Esophagus squamous epithelium (tissue), 4 donors: ENCODE data around the gene PARD3.

Experiments used
- POLR2A ChIP-seq, 4 donors: fragments of 450-650 bp; IDR thresholded peaks; one replicate each; pipeline ENCODE4 v1.6.1; 2017; ENCODE audit warnings: antibody characterized with exemption in 4 of 4, mild to moderate bottlenecking in 4 of 4, moderate library complexity in 3 of 4
- TF ChIP-seq, protein P1 (sequence below), 6 experiments: fragments of 450-650 bp in 4 of 6; fragments of 200-600 bp in 2 of 6; sonication (generic) in 2 of 6; IDR thresholded peaks; one replicate each; pipeline ENCODE4 v1.5.1; 2016 to 2019; ENCODE audit warnings: antibody characterized with exemption in 6 of 6, mild to moderate bottlenecking in 4 of 6, moderate library complexity in 4 of 6

DNA sequence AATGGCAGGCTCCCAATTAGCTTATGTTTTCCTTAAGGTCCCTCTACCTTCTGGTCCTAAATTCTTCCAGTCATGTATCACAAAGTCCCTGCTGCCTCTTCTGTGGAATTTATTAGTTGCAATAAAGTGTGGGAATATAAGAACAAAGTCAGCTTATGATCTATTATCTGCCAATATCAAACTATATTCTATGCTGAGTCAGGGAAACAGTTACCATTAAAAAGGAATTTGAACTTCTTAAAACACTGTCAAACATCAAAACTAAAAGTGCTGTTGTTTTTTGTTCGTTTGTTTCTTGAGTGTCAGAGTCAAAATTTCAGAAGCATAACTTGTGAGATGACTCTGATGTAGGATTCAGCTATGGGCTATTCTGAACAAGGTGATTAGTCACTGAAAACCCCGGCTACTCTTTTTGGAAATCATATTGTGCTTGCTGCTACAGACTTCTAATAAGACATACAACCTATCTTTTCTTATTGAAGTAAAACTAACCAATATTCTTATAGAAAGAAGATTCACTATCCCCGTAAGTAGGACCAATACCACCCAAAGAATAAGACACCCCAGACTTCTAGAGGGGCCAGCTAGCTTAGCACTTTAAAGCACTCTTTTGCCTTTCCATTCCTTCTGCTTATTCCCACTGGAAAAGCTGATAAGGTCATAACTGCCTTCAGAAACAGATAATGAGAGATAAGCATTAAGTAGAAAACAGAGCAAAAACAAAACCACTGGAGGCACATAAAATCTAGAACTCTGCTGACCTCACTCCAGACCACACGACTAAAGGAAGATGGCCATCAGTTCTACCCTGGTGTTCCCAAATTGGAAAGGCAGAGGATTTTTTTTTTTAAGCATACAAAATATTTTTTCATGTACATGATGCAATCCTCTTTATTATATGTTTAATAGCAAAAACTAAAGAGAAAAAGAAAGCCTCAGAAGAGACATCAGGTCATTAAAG lies 370.6 kb downstream of the PARD3 start:
- TF ChIP-seq, protein P1, sequence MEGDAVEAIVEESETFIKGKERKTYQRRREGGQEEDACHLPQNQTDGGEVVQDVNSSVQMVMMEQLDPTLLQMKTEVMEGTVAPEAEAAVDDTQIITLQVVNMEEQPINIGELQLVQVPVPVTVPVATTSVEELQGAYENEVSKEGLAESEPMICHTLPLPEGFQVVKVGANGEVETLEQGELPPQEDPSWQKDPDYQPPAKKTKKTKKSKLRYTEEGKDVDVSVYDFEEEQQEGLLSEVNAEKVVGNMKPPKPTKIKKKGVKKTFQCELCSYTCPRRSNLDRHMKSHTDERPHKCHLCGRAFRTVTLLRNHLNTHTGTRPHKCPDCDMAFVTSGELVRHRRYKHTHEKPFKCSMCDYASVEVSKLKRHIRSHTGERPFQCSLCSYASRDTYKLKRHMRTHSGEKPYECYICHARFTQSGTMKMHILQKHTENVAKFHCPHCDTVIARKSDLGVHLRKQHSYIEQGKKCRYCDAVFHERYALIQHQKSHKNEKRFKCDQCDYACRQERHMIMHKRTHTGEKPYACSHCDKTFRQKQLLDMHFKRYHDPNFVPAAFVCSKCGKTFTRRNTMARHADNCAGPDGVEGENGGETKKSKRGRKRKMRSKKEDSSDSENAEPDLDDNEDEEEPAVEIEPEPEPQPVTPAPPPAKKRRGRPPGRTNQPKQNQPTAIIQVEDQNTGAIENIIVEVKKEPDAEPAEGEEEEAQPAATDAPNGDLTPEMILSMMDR (IDR thresholded peaks at IDR 0.05): no peak
- TF ChIP-seq POLR2A (IDR thresholded peaks at IDR 0.05): no peak
